ENCODE results near the gene DNAJB14.

DNAJB14 gene

GRCh38 chr4:99891351-99891750 lies 55.1 kb downstream of the DNAJB14 start:
- Histone ChIP-seq H3K4me3 (ENCODE audit: low read length) (no peak overlapping the region), H3K9me3 (ENCODE audit: insufficient read depth, low read depth, low read length) (no peaks in the 10 kb centered on the region), H3K36me3 (ENCODE audit: insufficient read depth, low read length) (peaks cover 11% of the 10 kb centered on the region; the same call in 1 of the 2 replicates), H3K27ac (ENCODE audit: low read depth, low read length) (no peak overlapping the region), H3K4me1 (ENCODE audit: insufficient read depth, low read length) (no peaks in the 10 kb centered on the region), H3K27me3 (ENCODE audit: insufficient read depth, low read length) (no peaks in the 10 kb centered on the region), H3K9ac (ENCODE audit: low read depth, low read length) (no peak overlapping the region)
- 100% methylated on average over 2 of the region's 2 CpGs for WGBS

GRCh38 chr4:99887837-99888236 lies 58.6 kb downstream of the DNAJB14 start:
- H3K36me3 ChIP-seq (ENCODE audit: insufficient read depth, low read length) = peaks cover 34% of the 10 kb centered on the region
- no peak overlapping the region for H3K4me3 ChIP-seq (ENCODE audit: low read length)
- no peaks in the 10 kb centered on the region for H3K9me3 ChIP-seq (ENCODE audit: insufficient read depth, low read depth, low read length)
- H3K9ac ChIP-seq (ENCODE audit: low read depth, low read length) = no peak overlapping the region
- no peaks in the 10 kb centered on the region for H3K4me1 ChIP-seq (ENCODE audit: insufficient read depth, low read length)
- no peak overlapping the region for H3K27ac ChIP-seq (ENCODE audit: low read depth, low read length)
- WGBS = 85% methylated on average over 5 of the region's 5 CpGs
- no peaks in the 10 kb centered on the region for H3K27me3 ChIP-seq (ENCODE audit: insufficient read depth, low read length)

- Histone ChIP-seq H3K9ac (ENCODE audit: low read depth, low read length) (no peak overlapping the region), H3K27ac (ENCODE audit: low read depth, low read length) (no peak overlapping the region), H3K27me3 (ENCODE audit: insufficient read depth, low read length) (no peaks in the 10 kb centered on the region), H3K4me3 (ENCODE audit: low read length) (no peak overlapping the region), H3K9me3 (ENCODE audit: insufficient read depth, low read depth, low read length) (no peaks in the 10 kb centered on the region), H3K36me3 (ENCODE audit: insufficient read depth, low read length) (peaks cover 49% of the 10 kb centered on the region), H3K4me1 (ENCODE audit: insufficient read depth, low read length) (no peaks in the 10 kb centered on the region)
- WGBS = 93% methylated on average over 4 of the region's 4 CpGs
These were observed 60.3 kb downstream of the DNAJB14 start for GRCh38 chr4:99886146-99886545.

GRCh38 chr4:99885687-99886086 lies 60.7 kb downstream of the DNAJB14 start:
- no peaks in the 10 kb centered on the region for H3K9me3 ChIP-seq (ENCODE audit: insufficient read depth, low read depth, low read length)
- H3K4me1 ChIP-seq (ENCODE audit: insufficient read depth, low read length) = no peaks in the 10 kb centered on the region
- no peak overlapping the region for H3K9ac ChIP-seq (ENCODE audit: low read depth, low read length)
- H3K36me3 ChIP-seq (ENCODE audit: insufficient read depth, low read length) = peaks cover 53% of the 10 kb centered on the region
- no peaks in the 10 kb centered on the region for H3K27me3 ChIP-seq (ENCODE audit: insufficient read depth, low read length)
- H3K4me3 ChIP-seq (ENCODE audit: low read length) = no peak overlapping the region
- no peak overlapping the region for H3K27ac ChIP-seq (ENCODE audit: low read depth, low read length)

- Histone ChIP-seq H3K4me3 (ENCODE audit: low read length) (no peak overlapping the region), H3K27me3 (ENCODE audit: insufficient read depth, low read length) (no peaks in the 10 kb centered on the region), H3K27ac (ENCODE audit: low read depth, low read length) (no peak overlapping the region), H3K9me3 (ENCODE audit: insufficient read depth, low read depth, low read length) (no peaks in the 10 kb centered on the region), H3K4me1 (ENCODE audit: insufficient read depth, low read length) (no peaks in the 10 kb centered on the region), H3K36me3 (ENCODE audit: insufficient read depth, low read length) (peaks cover 59% of the 10 kb centered on the region), H3K9ac (ENCODE audit: low read depth, low read length) (no peak overlapping the region)
- 96% methylated on average over 1 of the region's 2 CpGs for WGBS
These were observed 61.3 kb downstream of the DNAJB14 start for GRCh38 chr4:99885063-99885664.

- H3K4me3 ChIP-seq (ENCODE audit: low read length) = no peak overlapping the region
- H3K27me3 ChIP-seq (ENCODE audit: insufficient read depth, low read length) = no peaks in the 10 kb centered on the region
- H3K27ac ChIP-seq (ENCODE audit: low read depth, low read length) = no peak overlapping the region
- H3K36me3 ChIP-seq (ENCODE audit: insufficient read depth, low read length) = peaks cover 58% of the 10 kb centered on the region
- no peaks in the 10 kb centered on the region for H3K4me1 ChIP-seq (ENCODE audit: insufficient read depth, low read length)
- WGBS = 94% methylated on average over 3 of the region's 3 CpGs
- no peak overlapping the region for H3K9ac ChIP-seq (ENCODE audit: low read depth, low read length)
- H3K9me3 ChIP-seq (ENCODE audit: insufficient read depth, low read depth, low read length) = no peaks in the 10 kb centered on the region
These were observed 67.0 kb downstream of the DNAJB14 start for GRCh38 chr4:99879458-99879857.

- Histone ChIP-seq H3K27me3 (ENCODE audit: insufficient read depth, low read length) (no peaks in the 10 kb centered on the region), H3K27ac (ENCODE audit: low read depth, low read length) (no peak overlapping the region), H3K36me3 (ENCODE audit: insufficient read depth, low read length) (peaks cover 50% of the 10 kb centered on the region), H3K9me3 (ENCODE audit: insufficient read depth, low read depth, low read length) (no peaks in the 10 kb centered on the region), H3K9ac (ENCODE audit: low read depth, low read length) (no peak overlapping the region), H3K4me1 (ENCODE audit: insufficient read depth, low read length) (no peaks in the 10 kb centered on the region), H3K4me3 (ENCODE audit: low read length) (no peak overlapping the region)
These were observed 67.8 kb downstream of the DNAJB14 start for GRCh38 chr4:99878604-99879003.

GRCh38 chr4:99876946-99877345 lies 69.5 kb downstream of the DNAJB14 start:
- no peaks in the 10 kb centered on the region for H3K4me1 ChIP-seq (ENCODE audit: insufficient read depth, low read length)
- H3K4me3 ChIP-seq (ENCODE audit: low read length) = no peak overlapping the region
- H3K36me3 ChIP-seq (ENCODE audit: insufficient read depth, low read length) = peaks cover 34% of the 10 kb centered on the region
- no peaks in the 10 kb centered on the region for H3K27me3 ChIP-seq (ENCODE audit: insufficient read depth, low read length)
- no peak overlapping the region for H3K9ac ChIP-seq (ENCODE audit: low read depth, low read length)
- no peak overlapping the region for H3K27ac ChIP-seq (ENCODE audit: low read depth, low read length)
- WGBS = 92% methylated on average over 3 of the region's 3 CpGs
- no peaks in the 10 kb centered on the region for H3K9me3 ChIP-seq (ENCODE audit: insufficient read depth, low read depth, low read length)

GRCh38 chr4:99875071-99875470 lies 71.3 kb downstream of the DNAJB14 start:
- H3K27me3 ChIP-seq (ENCODE audit: insufficient read depth, low read length) = no peaks in the 10 kb centered on the region
- no peaks in the 10 kb centered on the region for H3K9me3 ChIP-seq (ENCODE audit: insufficient read depth, low read depth, low read length)
- peaks cover 15% of the 10 kb centered on the region for H3K36me3 ChIP-seq (ENCODE audit: insufficient read depth, low read length)
- H3K4me1 ChIP-seq (ENCODE audit: insufficient read depth, low read length) = no peaks in the 10 kb centered on the region
- H3K9ac ChIP-seq (ENCODE audit: low read depth, low read length) = no peak overlapping the region
- H3K27ac ChIP-seq (ENCODE audit: low read depth, low read length) = no peak overlapping the region
- H3K4me3 ChIP-seq (ENCODE audit: low read length) = no peak overlapping the region

- Histone ChIP-seq H3K9me3 (ENCODE audit: insufficient read depth, low read depth, low read length) (no peaks in the 10 kb centered on the region), H3K36me3 (ENCODE audit: insufficient read depth, low read length) (no peaks in the 10 kb centered on the region), H3K4me3 (ENCODE audit: low read length) (no peak overlapping the region), H3K4me1 (ENCODE audit: insufficient read depth, low read length) (peaks cover 9% of the 10 kb centered on the region; the same call in 1 of the 2 replicates), H3K27ac (ENCODE audit: low read depth, low read length) (no peak overlapping the region), H3K27me3 (ENCODE audit: insufficient read depth, low read length) (no peaks in the 10 kb centered on the region), H3K9ac (ENCODE audit: low read depth, low read length) (no peak overlapping the region)
These were observed 73.8 kb downstream of the DNAJB14 start for GRCh38 chr4:99872570-99872969.

GRCh38 chr4:99868126-99868596 lies 78.3 kb downstream of the DNAJB14 start:
- H3K27me3 ChIP-seq (ENCODE audit: insufficient read depth, low read length) = no peaks in the 10 kb centered on the region
- H3K9ac ChIP-seq (ENCODE audit: low read depth, low read length) = 0 out of 2 replicates have a peak overlapping the region, but pooled peaks have one; percentile 10
- no peak overlapping the region for H3K4me3 ChIP-seq (ENCODE audit: low read length)
- no peaks in the 10 kb centered on the region for H3K36me3 ChIP-seq (ENCODE audit: insufficient read depth, low read length)
- peak overlapping the region; percentile 43; the same call in 1 of the 2 replicates for H3K27ac ChIP-seq (ENCODE audit: low read depth, low read length)
- H3K9me3 ChIP-seq (ENCODE audit: insufficient read depth, low read depth, low read length) = no peaks in the 10 kb centered on the region
- peaks cover 9% of the 10 kb centered on the region; the same call in 1 of the 2 replicates for H3K4me1 ChIP-seq (ENCODE audit: insufficient read depth, low read length)
- WGBS = 47% methylated on average over 8 of the region's 8 CpGs

GRCh38 chr4:99863804-99864203 lies 82.6 kb downstream of the DNAJB14 start:
- H3K27ac ChIP-seq (ENCODE audit: low read depth, low read length) = no peak overlapping the region
- no peak overlapping the region for H3K9ac ChIP-seq (ENCODE audit: low read depth, low read length)
- H3K4me1 ChIP-seq (ENCODE audit: insufficient read depth, low read length) = peaks cover 9% of the 10 kb centered on the region; the same call in 1 of the 2 replicates
- H3K9me3 ChIP-seq (ENCODE audit: insufficient read depth, low read depth, low read length) = no peaks in the 10 kb centered on the region
- H3K4me3 ChIP-seq (ENCODE audit: low read length) = no peak overlapping the region
- 52% methylated on average over 3 of the region's 3 CpGs for WGBS
- no peaks in the 10 kb centered on the region for H3K27me3 ChIP-seq (ENCODE audit: insufficient read depth, low read length)
- H3K36me3 ChIP-seq (ENCODE audit: insufficient read depth, low read length) = no peaks in the 10 kb centered on the region
